C4-2B (cell line): ENCODE results near the gene BPIFB6.

Experiments used
- H3K27ac ChIP-seq: fragments of 450-650 bp; 2 replicates; pipeline ENCODE4 v1.5.1; 2017
- ZFX ChIP-seq: fragments of 450-650 bp; IDR thresholded peaks from 2 replicates; pipeline ENCODE4 v1.6.1; 2017
- TF ChIP-seq, protein P1 (sequence below): fragments of 450-650 bp; conservative IDR thresholded peaks from 2 replicates; pipeline ENCODE4 v1.5.1; 2017; ENCODE audit warnings: mild to moderate bottlenecking

The BPIFB6 gene

DNA sequence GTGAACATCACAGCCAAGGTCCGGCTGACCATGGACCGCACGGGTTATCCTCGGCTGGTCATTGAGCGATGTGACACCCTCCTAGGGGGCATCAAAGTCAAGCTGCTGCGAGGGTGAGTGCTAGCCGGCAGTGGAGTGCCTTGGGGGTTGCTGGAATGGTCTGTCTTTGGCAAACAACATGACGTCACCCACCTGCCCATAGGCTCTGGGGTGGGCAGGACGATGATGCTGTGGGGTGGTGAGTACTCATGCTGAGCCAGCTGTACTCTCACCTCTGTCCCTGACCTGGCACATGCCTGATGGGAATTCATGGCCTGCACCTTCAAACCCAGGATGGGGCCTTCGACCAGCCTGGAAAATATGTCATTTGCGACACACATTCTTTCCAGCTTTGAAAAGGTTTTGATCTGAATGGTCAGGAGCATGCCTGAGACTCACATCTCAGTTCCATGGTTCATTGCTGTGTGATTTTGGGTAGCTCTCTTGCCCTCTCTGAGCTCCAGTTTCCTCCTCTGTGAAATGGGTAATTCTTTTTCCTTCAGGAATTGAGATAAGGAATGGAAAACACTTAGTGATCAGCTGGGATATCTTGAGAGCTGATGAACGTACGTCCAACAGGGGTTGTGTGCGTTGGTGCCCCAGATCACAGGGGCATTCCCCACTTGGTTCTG lies 54.7 kb downstream of the BPIFB6 start:
- H3K27ac ChIP-seq, result no peak overlapping the region
- TF ChIP-seq, protein P1, sequence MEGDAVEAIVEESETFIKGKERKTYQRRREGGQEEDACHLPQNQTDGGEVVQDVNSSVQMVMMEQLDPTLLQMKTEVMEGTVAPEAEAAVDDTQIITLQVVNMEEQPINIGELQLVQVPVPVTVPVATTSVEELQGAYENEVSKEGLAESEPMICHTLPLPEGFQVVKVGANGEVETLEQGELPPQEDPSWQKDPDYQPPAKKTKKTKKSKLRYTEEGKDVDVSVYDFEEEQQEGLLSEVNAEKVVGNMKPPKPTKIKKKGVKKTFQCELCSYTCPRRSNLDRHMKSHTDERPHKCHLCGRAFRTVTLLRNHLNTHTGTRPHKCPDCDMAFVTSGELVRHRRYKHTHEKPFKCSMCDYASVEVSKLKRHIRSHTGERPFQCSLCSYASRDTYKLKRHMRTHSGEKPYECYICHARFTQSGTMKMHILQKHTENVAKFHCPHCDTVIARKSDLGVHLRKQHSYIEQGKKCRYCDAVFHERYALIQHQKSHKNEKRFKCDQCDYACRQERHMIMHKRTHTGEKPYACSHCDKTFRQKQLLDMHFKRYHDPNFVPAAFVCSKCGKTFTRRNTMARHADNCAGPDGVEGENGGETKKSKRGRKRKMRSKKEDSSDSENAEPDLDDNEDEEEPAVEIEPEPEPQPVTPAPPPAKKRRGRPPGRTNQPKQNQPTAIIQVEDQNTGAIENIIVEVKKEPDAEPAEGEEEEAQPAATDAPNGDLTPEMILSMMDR, result no peak
- no peak for TF ChIP-seq ZFX

DNA sequence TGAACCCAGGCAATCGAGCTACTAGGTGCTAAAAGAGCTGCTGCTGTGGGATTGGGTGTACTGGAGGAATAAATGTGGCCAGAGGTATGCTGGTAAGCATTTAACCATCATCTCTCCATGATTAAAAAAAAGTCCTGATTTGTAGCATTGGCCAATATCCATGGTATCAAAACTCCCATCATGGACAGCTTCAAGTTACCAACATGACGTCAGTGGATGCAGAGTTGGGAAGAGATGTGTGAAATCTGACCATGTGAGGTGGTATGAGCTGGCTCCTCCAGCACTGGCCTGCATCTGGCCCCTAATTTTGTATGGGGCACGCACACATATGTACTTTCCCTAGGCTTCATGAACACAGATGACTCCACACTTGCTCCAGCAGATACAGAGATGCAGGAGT lies 59.7 kb downstream of the BPIFB6 start:
- H3K27ac ChIP-seq, result no peak overlapping the region
- TF ChIP-seq, protein P1, result no peak
- TF ChIP-seq ZFX, result no peak

DNA sequence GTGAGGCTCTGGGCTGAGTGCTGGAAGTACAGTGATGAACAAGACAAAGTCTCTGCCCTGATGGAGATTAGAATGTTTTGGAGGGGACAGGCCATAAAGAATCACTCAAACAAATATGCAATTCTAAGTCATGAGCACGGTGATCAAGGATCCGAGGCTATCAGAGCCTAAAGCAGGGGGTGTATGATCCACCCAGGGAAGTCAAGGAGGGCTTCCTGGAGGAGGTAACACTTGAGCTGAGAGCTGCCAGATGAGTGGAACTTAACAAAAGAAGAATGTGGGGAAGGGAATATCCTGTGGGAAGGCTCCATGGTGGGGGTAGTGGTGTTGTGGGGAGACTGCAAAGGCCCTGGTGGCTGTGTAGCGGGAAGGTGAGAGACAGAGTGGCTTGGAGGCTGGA lies 60.2 kb downstream of the BPIFB6 start:
- TF ChIP-seq, protein P1, result no peak
- TF ChIP-seq ZFX, result no peak
- no peak overlapping the region for H3K27ac ChIP-seq

DNA sequence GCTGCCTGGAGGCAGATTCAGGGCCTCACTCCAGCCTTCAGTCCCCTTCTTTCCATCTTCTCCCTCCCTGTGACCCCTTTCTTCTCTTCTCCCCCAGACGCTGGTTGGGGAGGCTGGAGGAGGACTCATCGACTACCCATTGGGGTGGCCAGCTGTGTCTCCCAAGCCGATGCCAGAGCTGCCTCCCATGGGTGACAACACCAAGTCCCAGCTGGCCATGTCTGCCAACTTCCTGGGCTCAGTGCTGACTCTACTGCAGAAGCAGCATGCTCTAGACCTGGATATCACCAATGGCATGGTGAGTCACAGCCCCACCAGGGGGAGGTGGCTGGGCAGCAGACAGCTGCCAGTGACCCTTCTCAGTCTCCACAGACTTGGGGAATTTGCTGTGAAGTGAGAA lies 60.9 kb downstream of the BPIFB6 start:
- no peak overlapping the region for H3K27ac ChIP-seq
- TF ChIP-seq, protein P1, result no peak
- no peak for TF ChIP-seq ZFX

DNA sequence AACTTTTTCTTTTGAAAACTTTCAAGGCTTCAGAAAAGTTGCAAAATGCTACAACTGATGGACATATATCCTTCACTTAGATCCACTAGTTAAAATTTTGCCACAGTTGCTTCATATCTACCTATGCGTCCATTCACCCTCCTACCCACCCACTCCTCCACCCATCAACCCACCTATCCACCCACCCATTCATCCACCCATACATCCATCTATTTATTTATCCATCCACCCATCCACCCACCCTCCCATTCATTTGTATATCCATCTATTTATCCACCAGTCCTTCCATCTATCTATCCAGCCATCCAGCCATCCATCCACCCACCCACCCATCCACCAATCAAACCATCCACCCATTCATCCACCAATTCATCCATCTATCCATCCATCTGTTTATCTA lies 61.6 kb downstream of the BPIFB6 start:
- H3K27ac ChIP-seq, result no peak overlapping the region
- TF ChIP-seq ZFX, result no peak
- TF ChIP-seq, protein P1, result no peak

DNA sequence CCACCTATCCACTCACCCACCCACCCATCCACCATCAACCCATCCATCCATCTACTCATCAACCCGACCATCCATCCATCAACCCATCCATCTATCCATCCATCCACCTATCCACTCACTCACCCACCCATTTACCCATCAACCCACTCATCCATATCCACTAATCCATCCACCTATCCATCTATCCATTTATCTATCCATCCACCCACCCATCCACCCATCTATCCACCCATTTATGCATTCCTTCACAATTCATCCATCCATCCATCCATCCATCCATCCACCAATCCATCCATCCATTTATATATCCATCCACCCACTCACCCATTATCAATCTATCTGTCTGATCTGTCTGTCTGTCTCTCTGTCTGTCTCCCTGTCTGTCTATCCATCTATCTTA lies 62.1 kb downstream of the BPIFB6 start:
- TF ChIP-seq, protein P1, result no peak
- TF ChIP-seq ZFX, result no peak
- H3K27ac ChIP-seq, result no peak overlapping the region
